HepG2 (cell line): Measurements from ENCODE around the gene C11orf24. TPM values are rescaled to one million over a fixed set of nuclear protein-coding genes. Genes with fewer than 3 reads are reported as not detected.
A peak's percentile ranks its signal among the peaks of the same experiment; 100 is the strongest.

Experiments
- BRF2 ChIP-seq: sonication (generic); formaldehyde crosslinking; IDR thresholded peaks from 2 replicates; pipeline ENCODE4 v1.8.1; 2022; ENCODE audit warnings: mild to moderate bottlenecking, missing genetic modification reagents
- E2F5 ChIP-seq: sonication (generic); formaldehyde crosslinking; conservative IDR thresholded peaks from 2 replicates; pipeline ENCODE4 v1.4.0; 2020; ENCODE audit warnings: missing genetic modification reagents
- FOXC1 ChIP-seq: sonication (generic); formaldehyde crosslinking; IDR thresholded peaks from 2 replicates; pipeline ENCODE4 v1.8.0; 2022; ENCODE audit warnings: mild to moderate bottlenecking, missing genetic modification reagents, borderline replicate concordance
- HCFC1 ChIP-seq: fragments of 150-350 bp; IDR thresholded peaks from 2 replicates; pipeline ENCODE4 v1.6.1; 2014; ENCODE audit warnings: low read depth, low read length
- HDAC2 ChIP-seq: sonication (generic); formaldehyde crosslinking; IDR thresholded peaks from 2 replicates; pipeline ENCODE4 v1.4.0; 2020; ENCODE audit warnings: missing genetic modification reagents
- HHEX ChIP-seq: IDR thresholded peaks from 2 replicates; pipeline ENCODE4 v1.6.1; 2016; ENCODE audit warnings: control low read depth
- ISL2 ChIP-seq: sonication (generic); formaldehyde crosslinking; IDR thresholded peaks from 2 replicates; pipeline ENCODE4 v1.5.0; 2020; ENCODE audit warnings: missing genetic modification reagents
- KLF15 ChIP-seq: sonication (generic); formaldehyde crosslinking; IDR thresholded peaks from 2 replicates; pipeline ENCODE4 v1.8.1; 2023; ENCODE audit warnings: borderline replicate concordance, mild to moderate bottlenecking, inconsistent platforms, missing genetic modification reagents, mixed read lengths
- KMT2A ChIP-seq: sonication (generic); formaldehyde crosslinking; IDR thresholded peaks from 2 replicates; pipeline ENCODE4 v1.4.0; 2020; ENCODE audit warnings: missing genetic modification reagents
- MATR3 ChIP-seq: sonication (generic); formaldehyde crosslinking; IDR thresholded peaks from 2 replicates; pipeline ENCODE4 v1.4.0; 2020; ENCODE audit warnings: missing genetic modification reagents
- NCOA5 ChIP-seq: sonication (generic); formaldehyde crosslinking; IDR thresholded peaks from 2 replicates; pipeline ENCODE4 v1.4.0; 2020; ENCODE audit warnings: missing genetic modification reagents
- NR3C1 ChIP-seq: sonication (generic); formaldehyde crosslinking; IDR thresholded peaks from 2 replicates; pipeline ENCODE4 v1.4.0; 2020; ENCODE audit warnings: missing genetic modification reagents
- PHF8 ChIP-seq: sonication (generic); formaldehyde crosslinking; IDR thresholded peaks from 2 replicates; pipeline ENCODE4 v1.5.0; 2020; ENCODE audit warnings: missing genetic modification reagents
- PITX1 ChIP-seq: sonication (generic); formaldehyde crosslinking; IDR thresholded peaks from 2 replicates; pipeline ENCODE4 v1.5.1; 2020; ENCODE audit warnings: mild to moderate bottlenecking, missing genetic modification reagents
- PTBP1 ChIP-seq: fragments of 200-400 bp; formaldehyde crosslinking; IDR thresholded peaks from 2 replicates; pipeline ENCODE4 v1.6.1; 2018; ENCODE audit warnings: low read length, low read depth; ENCODE audit not compliant: poor library complexity, severe bottlenecking
- THYN1 ChIP-seq: sonication (generic); formaldehyde crosslinking; IDR thresholded peaks from 2 replicates; pipeline ENCODE4 v1.8.1; 2023; ENCODE audit warnings: low read depth, mild to moderate bottlenecking, moderate library complexity, missing genetic modification reagents, borderline replicate concordance
- TSC22D2 ChIP-seq: sonication (generic); formaldehyde crosslinking; IDR thresholded peaks from 2 replicates; pipeline ENCODE4 v1.5.1; 2020; ENCODE audit warnings: missing genetic modification reagents, mild to moderate bottlenecking, borderline replicate concordance
- YEATS2 ChIP-seq: sonication (generic); formaldehyde crosslinking; IDR thresholded peaks from 2 replicates; pipeline ENCODE4 v1.4.0; 2020; ENCODE audit warnings: missing genetic modification reagents, borderline replicate concordance
- ZNF18 ChIP-seq: sonication (generic); formaldehyde crosslinking; IDR thresholded peaks from 2 replicates; pipeline ENCODE4 v1.8.0; 2022; ENCODE audit warnings: mild to moderate bottlenecking, missing genetic modification reagents; ENCODE audit not compliant: insufficient replicate concordance
- ZNF432 ChIP-seq: sonication (generic); formaldehyde crosslinking; IDR thresholded peaks from 2 replicates; pipeline ENCODE4 v1.5.0; 2020; ENCODE audit warnings: missing genetic modification reagents, mild to moderate bottlenecking, borderline replicate concordance
- ZNF572 ChIP-seq: sonication (generic); formaldehyde crosslinking; IDR thresholded peaks from 2 replicates; pipeline ENCODE4 v1.5.1; 2020; ENCODE audit warnings: mild to moderate bottlenecking, missing genetic modification reagents
- ZNF644 ChIP-seq: IDR thresholded peaks from 2 replicates; pipeline ENCODE4 v1.6.1; 2016; ENCODE audit warnings: low read depth
- ZNF687 ChIP-seq: sonication (generic); formaldehyde crosslinking; IDR thresholded peaks from 2 replicates; pipeline ENCODE4 v1.5.1; 2020; ENCODE audit warnings: mild to moderate bottlenecking, missing genetic modification reagents, moderate library complexity
- ZNF713 ChIP-seq: sonication (generic); formaldehyde crosslinking; IDR thresholded peaks from 2 replicates; pipeline ENCODE4 v1.4.0; 2020; ENCODE audit warnings: mild to moderate bottlenecking, missing genetic modification reagents
- ZNF773 ChIP-seq: sonication (generic); formaldehyde crosslinking; IDR thresholded peaks from 2 replicates; pipeline ENCODE4 v1.4.0; 2020; ENCODE audit warnings: missing genetic modification reagents, borderline replicate concordance
- ZNF781 ChIP-seq: sonication (generic); formaldehyde crosslinking; IDR thresholded peaks from 2 replicates; pipeline ENCODE4 v1.5.1; 2020; ENCODE audit warnings: borderline replicate concordance, mild to moderate bottlenecking, missing genetic modification reagents; ENCODE audit errors: not compliant biosample characterization
- polyA plus RNA-seq, 8 experiments: library from polyadenylated mRNA; depleted of rRNA in 3 of 8; stranded (reverse) in 7 of 8; unstranded in 1 of 8; fragments of >200 nt; fragmentation: Illumina TruSeq in 4 of 8; extraction: Trizol in 4 of 8; gene quantifications; 2 replicates each; pipeline versions ENCODE4 v1.2.1 to v1.2.3, GENCODE V29; 2011 to 2016; ENCODE audit warnings: low read depth in 4 of 8, missing spikeins in 1 of 8, mixed read lengths in 1 of 8; ENCODE audit not compliant: insufficient read depth in 1 of 8
- total RNA-seq, 5 experiments: library from RNA; depleted of rRNA; stranded (reverse); fragments of >200 nt; fragmentation: Illumina TruSeq; extraction: Trizol; gene quantifications; 2 replicates each; pipeline ENCODE4 v1.2.3, GENCODE V29; 2016; ENCODE audit warnings: low read depth in 1 of 5

Gene C11orf24
- total and polyA plus RNA-seq, 2 of the 13 experiments (the other 11 are each of a cell fraction or from before 2014, with no cell fraction given) = 52.9 to 55.5 TPM

GRCh38 chr11:68256331-68256741 lies 15.4 kb downstream of the C11orf24 start (continued):
- TF ChIP-seq ZNF572 (CRISPR knock-in tag) = no peak
- no peak for TF ChIP-seq ZNF773 (CRISPR knock-in tag)
- no peak for TF ChIP-seq ZNF644 (CRISPR knock-in tag)
- TF ChIP-seq BRF2 = no peak
- TF ChIP-seq ZNF18 (CRISPR knock-in tag) = peak; percentile 63
- no peak for TF ChIP-seq ZNF432 (CRISPR knock-in tag)
- TF ChIP-seq ZNF781 = no peak
- TF ChIP-seq MATR3 (CRISPR knock-in tag) = no peak
- TF ChIP-seq HDAC2 (CRISPR knock-in tag) = peak; percentile 64
- no peak for TF ChIP-seq NCOA5 (CRISPR knock-in tag)
- TF ChIP-seq ZNF687 (CRISPR knock-in tag) = peak; percentile 79
- no peak for TF ChIP-seq KLF15 (CRISPR knock-in tag)
- TF ChIP-seq THYN1 (CRISPR knock-in tag) = no peak
- TF ChIP-seq PHF8 (CRISPR knock-in tag) = no peak
- no peak for TF ChIP-seq YEATS2 (CRISPR knock-in tag)
- TF ChIP-seq NR3C1 (CRISPR knock-in tag) = no peak
- TF ChIP-seq ISL2 = no peak
- TF ChIP-seq E2F5 (CRISPR knock-in tag) = no peak
- TF ChIP-seq HHEX (CRISPR knock-in tag) = no peak
- TF ChIP-seq FOXC1 (CRISPR knock-in tag) = no peak
- TF ChIP-seq HCFC1 = no peak
- TF ChIP-seq TSC22D2 (CRISPR knock-in tag) = no peak
- TF ChIP-seq KMT2A (CRISPR knock-in tag) = no peak
- no peak for TF ChIP-seq ZNF713 (CRISPR knock-in tag)
- no peak for TF ChIP-seq PTBP1
- TF ChIP-seq PITX1 (CRISPR knock-in tag) = peak; percentile 16; the same call in 1 of the 2 replicates
